Astrocyte (in vitro differentiated cells and primary cell): ENCODE data around the gene NOLC1. TPM values are rescaled to one million over a fixed set of nuclear protein-coding genes. Genes with fewer than 3 reads are reported as not detected.

Experiments used
- DNase-seq: peaks from one replicate; pipeline ENCODE4 v3.0.0-alpha.2; 2010; ENCODE audit warnings: low read depth
- FAIRE-seq: peaks from 2 replicates; lab custom pipeline; 2011; peaks lifted over from hg19 to GRCh38; lab: Jason Lieb, UNC
- H2AFZ ChIP-seq: 2 replicates; pipeline ENCODE4 v1.6.0; 2012; ENCODE audit warnings: low read depth, low read length, inconsistent platforms
- H3K27ac ChIP-seq: 2 replicates; pipeline ENCODE4 v1.5.1; 2011; ENCODE audit warnings: low read depth, low read length, inconsistent platforms
- H3K27me3 ChIP-seq: 2 replicates; pipeline ENCODE4 v1.6.0; 2011; ENCODE audit warnings: low read length, inconsistent platforms; ENCODE audit not compliant: insufficient read depth
- H3K36me3 ChIP-seq: 2 replicates; pipeline ENCODE4 v1.5.1; 2011; ENCODE audit warnings: low read length, inconsistent platforms; ENCODE audit not compliant: insufficient read depth
- H3K4me1 ChIP-seq: 2 replicates; pipeline ENCODE4 v1.5.1; 2011; ENCODE audit warnings: low read length, inconsistent platforms; ENCODE audit not compliant: insufficient read depth
- H3K4me2 ChIP-seq: 2 replicates; pipeline ENCODE4 v1.6.0; 2012; ENCODE audit warnings: low read length, inconsistent platforms
- H3K4me3 ChIP-seq: 2 replicates; pipeline ENCODE4 v1.5.1; 2011; ENCODE audit warnings: low read depth, mild to moderate bottlenecking, low read length, inconsistent platforms; ENCODE audit not compliant: insufficient read depth
- H3K79me2 ChIP-seq: 2 replicates; pipeline ENCODE4 v1.6.0; 2012; ENCODE audit warnings: mild to moderate bottlenecking, low read length, inconsistent platforms; ENCODE audit not compliant: insufficient read depth
- H3K9ac ChIP-seq: 2 replicates; pipeline ENCODE4 v1.6.0; 2012; ENCODE audit warnings: mild to moderate bottlenecking, low read length, inconsistent platforms
- H3K9me3 ChIP-seq: 2 replicates; pipeline ENCODE4 v1.5.1; 2012; ENCODE audit warnings: low read depth, mild to moderate bottlenecking, low read length, inconsistent platforms; ENCODE audit not compliant: insufficient read depth
- H4K20me1 ChIP-seq: 2 replicates; pipeline ENCODE4 v1.6.0; 2012; ENCODE audit warnings: low read length, inconsistent platforms; ENCODE audit not compliant: insufficient read depth
- H3K27ac Mint-ChIP-seq: one replicate; pipeline ENCODE4 v1.8.0; 2021; ENCODE audit warnings: mild to moderate bottlenecking, mixed read lengths; ENCODE audit not compliant: unreplicated experiment
- H3K27me3 Mint-ChIP-seq: one replicate; pipeline ENCODE4 v1.8.0; 2021; ENCODE audit warnings: low read depth, mixed read lengths; ENCODE audit not compliant: unreplicated experiment
- H3K36me3 Mint-ChIP-seq: one replicate; pipeline ENCODE4 v1.8.0; 2021; ENCODE audit warnings: low read depth, mixed read lengths; ENCODE audit not compliant: unreplicated experiment
- H3K4me1 Mint-ChIP-seq: one replicate; pipeline ENCODE4 v1.8.0; 2021; ENCODE audit warnings: low read depth, mixed read lengths; ENCODE audit not compliant: unreplicated experiment
- H3K4me3 Mint-ChIP-seq: one replicate; pipeline ENCODE4 v1.8.0; 2021; ENCODE audit warnings: mild to moderate bottlenecking, moderate library complexity, mixed read lengths; ENCODE audit not compliant: unreplicated experiment
- H3K9me3 Mint-ChIP-seq: one replicate; pipeline ENCODE4 v1.8.0; 2021; ENCODE audit warnings: mild to moderate bottlenecking, mixed read lengths; ENCODE audit not compliant: unreplicated experiment
- EZH2 ChIP-seq: IDR thresholded peaks from 2 replicates; pipeline ENCODE4 v1.6.1; 2012; ENCODE audit warnings: mild to moderate bottlenecking, low read length, inconsistent platforms; ENCODE audit not compliant: insufficient read depth
- total RNA-seq: library from RNA; stranded (reverse); gene quantifications from 2 replicates; pipeline ENCODE4 v1.2.1, GENCODE V29; 2021
- TF ChIP-seq, protein P1 (sequence below): IDR thresholded peaks from 2 replicates; pipeline ENCODE4 v1.5.1; 2011; ENCODE audit warnings: low read depth, mild to moderate bottlenecking, inconsistent platforms, low read length, moderate library complexity; ENCODE audit not compliant: insufficient read depth

NOLC1 gene
- total RNA-seq, 1 donor from 2014 or later: 92.9 TPM

DNA sequence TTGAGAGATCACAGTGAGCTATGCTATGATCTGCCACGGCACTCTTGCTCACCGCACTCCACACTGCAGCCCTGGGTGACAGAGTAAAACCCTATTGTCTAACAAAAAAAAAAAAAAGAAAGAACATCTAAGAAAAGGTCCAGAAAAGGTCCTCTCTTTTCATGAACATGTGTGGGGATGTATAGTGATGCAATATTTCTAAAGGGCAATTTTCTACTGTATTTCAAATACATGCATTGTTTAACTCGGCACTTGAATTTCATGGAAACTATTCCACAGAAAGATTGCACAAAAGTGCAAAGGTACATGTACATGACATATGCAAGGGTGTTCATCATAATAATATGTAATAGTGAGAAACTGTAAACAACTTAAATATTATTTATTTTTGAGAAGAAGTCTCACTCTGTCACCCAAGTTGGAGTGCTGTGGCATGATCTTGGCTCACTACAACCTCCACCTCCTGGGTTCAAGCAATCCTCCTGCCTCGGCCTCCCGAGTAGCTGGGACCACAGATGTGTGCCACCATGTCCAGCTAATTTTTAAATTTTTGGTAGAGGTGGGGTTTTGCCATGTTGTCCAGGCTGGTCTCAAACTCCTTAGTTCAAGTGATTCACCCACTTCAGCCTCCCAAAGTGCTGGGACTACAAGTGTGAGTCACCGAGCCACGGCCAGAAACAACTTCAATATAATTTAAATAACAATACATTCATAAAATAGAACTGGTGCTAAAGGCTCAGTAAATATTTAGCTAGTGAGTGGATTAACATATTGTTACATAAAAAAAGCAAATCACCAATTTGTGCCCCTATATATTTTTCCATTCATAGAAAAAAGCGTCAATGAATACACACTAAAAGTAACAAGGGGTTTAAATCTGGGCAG, 20.7 kb upstream of the NOLC1 start:
- H4K20me1 ChIP-seq: peaks cover 30% of the 10 kb centered on the region
- H3K4me3 ChIP-seq: no peak overlapping the region
- H3K36me3 ChIP-seq: no peaks in the 10 kb centered on the region
- no peak overlapping the region for H3K9ac ChIP-seq
- peak overlapping the region; percentile 94 for H3K4me2 ChIP-seq
- peaks cover 21% of the 10 kb centered on the region for H3K4me1 Mint-ChIP-seq
- no peaks in the 10 kb centered on the region for H3K27me3 ChIP-seq
- H3K4me3 Mint-ChIP-seq: peak overlapping the region; percentile 99
- H3K36me3 Mint-ChIP-seq: peaks cover 2% of the 10 kb centered on the region
- peaks cover 38% of the 10 kb centered on the region for H3K79me2 ChIP-seq
- peaks cover 25% of the 10 kb centered on the region for H3K4me1 ChIP-seq
- FAIRE-seq (no peak), DNase-seq (peak; percentile 63)
- no peaks in the 10 kb centered on the region for H3K27me3 Mint-ChIP-seq
- H3K9me3 Mint-ChIP-seq: no peaks in the 10 kb centered on the region
- TF ChIP-seq, protein P1, sequence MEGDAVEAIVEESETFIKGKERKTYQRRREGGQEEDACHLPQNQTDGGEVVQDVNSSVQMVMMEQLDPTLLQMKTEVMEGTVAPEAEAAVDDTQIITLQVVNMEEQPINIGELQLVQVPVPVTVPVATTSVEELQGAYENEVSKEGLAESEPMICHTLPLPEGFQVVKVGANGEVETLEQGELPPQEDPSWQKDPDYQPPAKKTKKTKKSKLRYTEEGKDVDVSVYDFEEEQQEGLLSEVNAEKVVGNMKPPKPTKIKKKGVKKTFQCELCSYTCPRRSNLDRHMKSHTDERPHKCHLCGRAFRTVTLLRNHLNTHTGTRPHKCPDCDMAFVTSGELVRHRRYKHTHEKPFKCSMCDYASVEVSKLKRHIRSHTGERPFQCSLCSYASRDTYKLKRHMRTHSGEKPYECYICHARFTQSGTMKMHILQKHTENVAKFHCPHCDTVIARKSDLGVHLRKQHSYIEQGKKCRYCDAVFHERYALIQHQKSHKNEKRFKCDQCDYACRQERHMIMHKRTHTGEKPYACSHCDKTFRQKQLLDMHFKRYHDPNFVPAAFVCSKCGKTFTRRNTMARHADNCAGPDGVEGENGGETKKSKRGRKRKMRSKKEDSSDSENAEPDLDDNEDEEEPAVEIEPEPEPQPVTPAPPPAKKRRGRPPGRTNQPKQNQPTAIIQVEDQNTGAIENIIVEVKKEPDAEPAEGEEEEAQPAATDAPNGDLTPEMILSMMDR: no peak
- TF ChIP-seq EZH2: no peak
- no peaks in the 10 kb centered on the region for H3K9me3 ChIP-seq
- peak overlapping the region; percentile 41 for H3K27ac Mint-ChIP-seq
- peak overlapping the region; percentile 89 for H3K27ac ChIP-seq
- no peak overlapping the region for H2AFZ ChIP-seq

DNA sequence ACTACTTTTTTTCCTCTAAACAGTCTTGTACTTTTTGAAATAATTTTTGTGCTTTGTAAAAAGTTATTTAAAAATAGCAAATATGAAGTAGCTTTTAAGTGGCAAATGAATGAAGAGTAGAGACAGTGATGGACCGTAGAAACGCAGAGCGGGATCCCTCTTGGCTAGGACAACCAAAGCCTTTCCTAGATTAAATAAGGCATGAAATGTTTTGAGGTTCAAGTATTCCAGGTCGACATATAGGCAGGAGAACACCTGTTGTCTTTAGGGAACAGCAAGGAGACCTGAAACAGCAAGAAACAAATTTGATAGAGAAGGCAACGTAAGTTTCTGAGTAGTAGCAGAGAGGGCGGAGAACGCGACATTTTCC, 20.0 kb upstream of the NOLC1 start:
- Histone ChIP-seq H3K4me1 (peaks cover 25% of the 10 kb centered on the region), H3K27me3 (no peaks in the 10 kb centered on the region), H3K4me3 (peak overlapping the region; percentile 97), H3K4me2 (peak overlapping the region; percentile 94), H3K9ac (peak overlapping the region; percentile 94), H3K27ac (peak overlapping the region; percentile 89), H2AFZ (peak overlapping the region; percentile 89), H4K20me1 (peaks cover 36% of the 10 kb centered on the region), H3K79me2 (peaks cover 44% of the 10 kb centered on the region), H3K36me3 (no peaks in the 10 kb centered on the region), H3K9me3 (no peaks in the 10 kb centered on the region)
- no peak for TF ChIP-seq EZH2
- TF ChIP-seq, protein P1: no peak
- H3K27ac Mint-ChIP-seq: peak overlapping the region; percentile 41
- H3K36me3 Mint-ChIP-seq: peaks cover 2% of the 10 kb centered on the region
- H3K4me1 Mint-ChIP-seq: peaks cover 27% of the 10 kb centered on the region
- peak overlapping the region; percentile 99 for H3K4me3 Mint-ChIP-seq
- H3K27me3 Mint-ChIP-seq: no peaks in the 10 kb centered on the region
- DNase-seq: no peak
- no peak for FAIRE-seq
- no peaks in the 10 kb centered on the region for H3K9me3 Mint-ChIP-seq
